AG10803 (cell line): ENCODE data around the gene MEP1A.

Experiments
- DNase-seq: peaks from one replicate; pipeline ENCODE4 v3.0.0; 2010; ENCODE audit warnings: low read depth
- H3K4me3 ChIP-seq: 2 replicates; pipeline ENCODE4 v1.5.1; 2011; ENCODE audit warnings: mild to moderate bottlenecking, low read length, control low read depth
- CTCF ChIP-seq: conservative IDR thresholded peaks from 2 replicates; pipeline ENCODE4 v1.5.1; 2011; ENCODE audit warnings: mild to moderate bottlenecking, low read length, control low read depth, inconsistent platforms

The MEP1A gene

GRCh38 chr6:46792635-46793034, 554 bp upstream of the MEP1A start:
- no peak overlapping the region for H3K4me3 ChIP-seq
- TF ChIP-seq CTCF = no peak
- DNase-seq = no peak

- H3K4me3 ChIP-seq = no peak overlapping the region
- no peak for TF ChIP-seq CTCF
- DNase-seq = no peak
Measured at GRCh38 chr6:46794068-46794467, 879 bp downstream of the MEP1A start.

GRCh38 chr6:46795816-46796215, 2.6 kb downstream of the MEP1A start:
- no peak for TF ChIP-seq CTCF
- no peak overlapping the region for H3K4me3 ChIP-seq
- DNase-seq = no peak

- no peak overlapping the region for H3K4me3 ChIP-seq
- TF ChIP-seq CTCF = no peak
- DNase-seq = no peak
Measured at GRCh38 chr6:46796848-46797580, 3.8 kb downstream of the MEP1A start.

GRCh38 chr6:46799657-46800056, 6.5 kb downstream of the MEP1A start:
- no peak overlapping the region for H3K4me3 ChIP-seq
- no peak for DNase-seq
- no peak for TF ChIP-seq CTCF

- TF ChIP-seq CTCF = no peak
Measured at GRCh38 chr6:46808806-46809205, 15.6 kb downstream of the MEP1A start.

GRCh38 chr6:46815130-46815529, 21.9 kb downstream of the MEP1A start:
- DNase-seq = no peak
- TF ChIP-seq CTCF = no peak
- no peak overlapping the region for H3K4me3 ChIP-seq

More at GRCh38 chr6:46808806-46809205, 15.6 kb downstream of the MEP1A start:
- DNase-seq = no peak
- no peak overlapping the region for H3K4me3 ChIP-seq
